Activated B cell treated with CpG ODN at 0.5 μM for 24 hours (primary cell): ENCODE measurements around the gene FAM9C. TPM values are rescaled to one million over a fixed set of nuclear protein-coding genes. Genes with fewer than 3 reads are reported as not detected.

ENCODE experiments used
- ATAC-seq: fragments of 200-7000 bp; cut with Tn5 transposase; one replicate; pipeline ENCODE4 v1.10.0; 2021; ENCODE audit warnings: low read depth, mild to moderate bottlenecking, moderate library complexity
- CTCF ChIA-PET: fragments of 350-600 bp; sonication (Branson Sonifier 250); formaldehyde crosslinking; loops from one replicate; lab custom pipeline; 2021; ENCODE audit warnings: antibody characterized with exemption; lab: Charles Lee
- POLR2A ChIA-PET: fragments of 350-600 bp; sonication (Branson Sonifier 250); formaldehyde crosslinking; loops from one replicate; lab custom pipeline; 2021; ENCODE audit warnings: antibody characterized with exemption; lab: Charles Lee
- DNase-seq: peaks from one replicate; pipeline ENCODE4 v3.0.0; 2022
- H3K27ac Mint-ChIP-seq: one replicate; pipeline ENCODE4 v1.8.0; 2020; ENCODE audit warnings: mixed read lengths
- H3K27me3 Mint-ChIP-seq: one replicate; pipeline ENCODE4 v1.8.0; 2021; ENCODE audit warnings: mixed read lengths
- H3K36me3 Mint-ChIP-seq: one replicate; pipeline ENCODE4 v1.8.0; 2021; ENCODE audit warnings: low read depth, mixed read lengths
- H3K4me1 Mint-ChIP-seq: one replicate; pipeline ENCODE4 v1.8.0; 2021; ENCODE audit warnings: mixed read lengths
- H3K4me3 Mint-ChIP-seq: one replicate; pipeline ENCODE4 v1.8.0; 2020; ENCODE audit warnings: mild to moderate bottlenecking, mixed read lengths
- H3K9me3 Mint-ChIP-seq: one replicate; pipeline ENCODE4 v1.8.0; 2020; ENCODE audit warnings: mixed read lengths
- CTCF ChIP-seq: fragments of 200-600 bp; IDR thresholded peaks from one replicate; pipeline ENCODE4 v1.8.0; 2022; ENCODE audit warnings: antibody characterized with exemption, mild to moderate bottlenecking
- intact Hi-C: fragments of 100-400 bp; cut with micrococcal nuclease; formaldehyde crosslinking; loops from one replicate; pipeline ENCODE4 v1.15.1; 2024
- total RNA-seq: library from RNA; stranded (reverse); gene quantifications from 2 replicates; pipeline ENCODE4 v1.2.3, GENCODE V29; 2022

The FAM9C gene
- total RNA-seq, 1 donor from 2014 or later: not detected

GRCh38 chrX:13028871-13029636 lies 15.4 kb downstream of the FAM9C start:
- Mint-ChIP-seq H3K27me3 (no peaks in the 10 kb centered on the region), H3K4me3 (no peak overlapping the region), H3K27ac (no peak overlapping the region), H3K9me3 (no peaks in the 10 kb centered on the region), H3K4me1 (peaks cover 50% of the 10 kb centered on the region), H3K36me3 (no peaks in the 10 kb centered on the region)
- ChIA-PET CTCF (no interaction called here), POLR2A (interaction anchor here (1.1 kb wide), 1 partner anchor 16 kb away, joined by 5 read pairs; no protein-coding TSS in a partner anchor)
- no peak for TF ChIP-seq CTCF
- DNase-seq (no peak), ATAC-seq (no peak)
- intact Hi-C loops: no loop called here

GRCh38 chrX:13026877-13027652 lies 17.4 kb downstream of the FAM9C start:
- H3K27ac Mint-ChIP-seq: no peak overlapping the region

GRCh38 chrX:13024986-13025385 lies 19.4 kb downstream of the FAM9C start:
- H3K4me1 Mint-ChIP-seq: peaks cover 58% of the 10 kb centered on the region
- ChIA-PET CTCF (no interaction called here), POLR2A (no interaction called here)
- H3K27me3 Mint-ChIP-seq: no peaks in the 10 kb centered on the region
- H3K9me3 Mint-ChIP-seq: no peaks in the 10 kb centered on the region
- no peak overlapping the region for H3K4me3 Mint-ChIP-seq
- no peak overlapping the region for H3K27ac Mint-ChIP-seq
- ATAC-seq: no peak
- TF ChIP-seq CTCF: no peak
- H3K36me3 Mint-ChIP-seq: no peaks in the 10 kb centered on the region
- intact Hi-C loops: no loop called here
- DNase-seq: no peak

More at GRCh38 chrX:13026877-13027652, 17.4 kb downstream of the FAM9C start:
- ATAC-seq (no peak), DNase-seq (no peak)
- ChIA-PET CTCF (interaction anchor here (1.0 kb wide), 1 partner anchor 14 kb away, joined by 3 read pairs; no protein-coding TSS in a partner anchor), POLR2A (interaction anchor here (1.3 kb wide), 1 partner anchor 49 kb away, joined by 5 read pairs; no protein-coding TSS in a partner anchor)
- Mint-ChIP-seq H3K4me1 (peaks cover 66% of the 10 kb centered on the region), H3K9me3 (no peaks in the 10 kb centered on the region), H3K4me3 (no peak overlapping the region), H3K36me3 (no peaks in the 10 kb centered on the region), H3K27me3 (no peaks in the 10 kb centered on the region)
- intact Hi-C loops: no loop called here
- no peak for TF ChIP-seq CTCF

- POLR2A ChIA-PET: interaction anchor here (1.6 to 1.7 kb wide), 2 partner anchors 19 to 48 kb away, joined by 4 to 5 read pairs; no protein-coding TSS in a partner anchor
- H3K27ac Mint-ChIP-seq: no peak overlapping the region
Observed at GRCh38 chrX:13023979-13024378, 20.4 kb downstream of the FAM9C start.

More at GRCh38 chrX:13023979-13024378, 20.4 kb downstream of the FAM9C start:
- Mint-ChIP-seq H3K9me3 (no peaks in the 10 kb centered on the region), H3K36me3 (no peaks in the 10 kb centered on the region), H3K4me1 (peaks cover 49% of the 10 kb centered on the region), H3K4me3 (no peak overlapping the region), H3K27me3 (no peaks in the 10 kb centered on the region)
- intact Hi-C loops: no loop called here
- CTCF ChIA-PET: no interaction called here
- no peak for TF ChIP-seq CTCF
- no peak for ATAC-seq
- DNase-seq: no peak
